ENCODE results near the gene PEAR1. TPM values are rescaled to one million over a fixed set of nuclear protein-coding genes. Genes with fewer than 3 reads are reported as not detected.

Gene PEAR1
- total RNA-seq, 1 donor: 17.0 TPM

GRCh38 chr1:156899956-156900718 lies 6.6 kb downstream of the PEAR1 start:
- H3K4me3 ChIP-seq (ENCODE audit: insufficient read depth, low read length): no peak overlapping the region
- H3K4me1 ChIP-seq (ENCODE audit: insufficient read depth, low read length): peaks cover 85% of the 10 kb centered on the region
- peaks cover 7% of the 10 kb centered on the region for H4K20me1 ChIP-seq (ENCODE audit: insufficient read depth, low read length)
- peak; percentile 95 for DNase-seq (ENCODE audit: insufficient read length, low spot score, missing footprints)
- no peaks in the 10 kb centered on the region for H3K27me3 ChIP-seq (ENCODE audit: insufficient read depth, low read length)
- peak overlapping the region; percentile 38 for H3K4me2 ChIP-seq (ENCODE audit: insufficient read depth, low read length)
- TF ChIP-seq CTCF (IDR thresholded peaks at IDR 0.05; ENCODE audit: extremely low read depth, low read depth, low read length): no peak
- no peak overlapping the region for H2AFZ ChIP-seq (ENCODE audit: low read length)
- H3K27ac ChIP-seq (ENCODE audit: low read depth, low read length): peak overlapping the region; percentile 100
- H3K9me3 ChIP-seq (ENCODE audit: low read depth, low read length): no peaks in the 10 kb centered on the region
- peaks cover 8% of the 10 kb centered on the region for H3K36me3 ChIP-seq (ENCODE audit: insufficient read depth, low read length)
- peaks cover 79% of the 10 kb centered on the region for H3K79me2 ChIP-seq (ENCODE audit: insufficient read depth, low read length)

GRCh38 chr1:156900896-156901589 lies 7.5 kb downstream of the PEAR1 start:
- TF ChIP-seq CTCF (IDR thresholded peaks at IDR 0.05; ENCODE audit: extremely low read depth, low read depth, low read length): no peak
- Histone ChIP-seq H3K4me2 (ENCODE audit: insufficient read depth, low read length) (no peak overlapping the region), H3K9me3 (ENCODE audit: low read depth, low read length) (no peaks in the 10 kb centered on the region), H3K27me3 (ENCODE audit: insufficient read depth, low read length) (no peaks in the 10 kb centered on the region), H4K20me1 (ENCODE audit: insufficient read depth, low read length) (peaks cover 7% of the 10 kb centered on the region), H3K79me2 (ENCODE audit: insufficient read depth, low read length) (peaks cover 88% of the 10 kb centered on the region), H3K36me3 (ENCODE audit: insufficient read depth, low read length) (peaks cover 17% of the 10 kb centered on the region), H3K4me3 (ENCODE audit: insufficient read depth, low read length) (no peak overlapping the region), H3K27ac (ENCODE audit: low read depth, low read length) (peak overlapping the region; percentile 100), H3K4me1 (ENCODE audit: insufficient read depth, low read length) (peaks cover 76% of the 10 kb centered on the region), H2AFZ (ENCODE audit: low read length) (peak overlapping the region; percentile 22)
- DNase-seq (ENCODE audit: insufficient read length, low spot score, missing footprints): no peak

- peaks cover 93% of the 10 kb centered on the region for H3K79me2 ChIP-seq (ENCODE audit: insufficient read depth, low read length)
Observed at GRCh38 chr1:156901590-156901900, 8.0 kb downstream of the PEAR1 start.

More at GRCh38 chr1:156901590-156901900, 8.0 kb downstream of the PEAR1 start:
- Histone ChIP-seq H3K4me2 (ENCODE audit: insufficient read depth, low read length) (no peak overlapping the region), H3K27me3 (ENCODE audit: insufficient read depth, low read length) (no peaks in the 10 kb centered on the region), H3K27ac (ENCODE audit: low read depth, low read length) (peak overlapping the region; percentile 100), H3K36me3 (ENCODE audit: insufficient read depth, low read length) (peaks cover 22% of the 10 kb centered on the region), H3K4me1 (ENCODE audit: insufficient read depth, low read length) (peaks cover 75% of the 10 kb centered on the region), H4K20me1 (ENCODE audit: insufficient read depth, low read length) (peaks cover 7% of the 10 kb centered on the region), H2AFZ (ENCODE audit: low read length) (no peak overlapping the region), H3K9me3 (ENCODE audit: low read depth, low read length) (no peaks in the 10 kb centered on the region), H3K4me3 (ENCODE audit: insufficient read depth, low read length) (no peak overlapping the region)
- DNase-seq (ENCODE audit: insufficient read length, low spot score, missing footprints): no peak
- no peak for TF ChIP-seq CTCF (IDR thresholded peaks at IDR 0.05; ENCODE audit: extremely low read depth, low read depth, low read length)

Data from osteoblast (primary cell).